ENCODE measurements around the gene IER5.

GRCh38 chr1:181077576-181078242 is 10.8 kb upstream of the IER5 start:
- TF ChIP-seq, protein P1, sequence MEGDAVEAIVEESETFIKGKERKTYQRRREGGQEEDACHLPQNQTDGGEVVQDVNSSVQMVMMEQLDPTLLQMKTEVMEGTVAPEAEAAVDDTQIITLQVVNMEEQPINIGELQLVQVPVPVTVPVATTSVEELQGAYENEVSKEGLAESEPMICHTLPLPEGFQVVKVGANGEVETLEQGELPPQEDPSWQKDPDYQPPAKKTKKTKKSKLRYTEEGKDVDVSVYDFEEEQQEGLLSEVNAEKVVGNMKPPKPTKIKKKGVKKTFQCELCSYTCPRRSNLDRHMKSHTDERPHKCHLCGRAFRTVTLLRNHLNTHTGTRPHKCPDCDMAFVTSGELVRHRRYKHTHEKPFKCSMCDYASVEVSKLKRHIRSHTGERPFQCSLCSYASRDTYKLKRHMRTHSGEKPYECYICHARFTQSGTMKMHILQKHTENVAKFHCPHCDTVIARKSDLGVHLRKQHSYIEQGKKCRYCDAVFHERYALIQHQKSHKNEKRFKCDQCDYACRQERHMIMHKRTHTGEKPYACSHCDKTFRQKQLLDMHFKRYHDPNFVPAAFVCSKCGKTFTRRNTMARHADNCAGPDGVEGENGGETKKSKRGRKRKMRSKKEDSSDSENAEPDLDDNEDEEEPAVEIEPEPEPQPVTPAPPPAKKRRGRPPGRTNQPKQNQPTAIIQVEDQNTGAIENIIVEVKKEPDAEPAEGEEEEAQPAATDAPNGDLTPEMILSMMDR (conservative IDR thresholded peaks at IDR 0.05 in 1 of 2, IDR thresholded peaks at IDR 0.05 in 1 of 2; ENCODE audit: extremely low read depth in 1 of 2, insufficient read depth in 1 of 2, low read depth in 1 of 2, low read length in 2 of 2): no peak
- TF ChIP-seq EZH2 (IDR thresholded peaks at IDR 0.05; ENCODE audit: borderline replicate concordance, low read length): no peak

Data from mammary epithelial cell (primary cell).